SK-N-SH (cell line): ENCODE data around the gene C11orf98. TPM values are rescaled to one million over a fixed set of nuclear protein-coding genes. Genes with fewer than 3 reads are reported as not detected.

Source experiments
- CTCF ChIA-PET: fragments of 300-600, 350-600 bp; formaldehyde crosslinking; extraction: SDS; loops from one replicate; lab custom pipeline; 2021; lab: Yijun Ruan, JAX
- POLR2A ChIA-PET: fragments of 350-600 bp; sonication (Branson Sonifier 250); formaldehyde crosslinking; extraction: SDS; loops from one replicate; lab custom pipeline; 2020; ENCODE audit warnings: antibody characterized with exemption, inconsistent platforms; lab: Yijun Ruan, JAX
- DNase-seq: peaks from one replicate; pipeline ENCODE4 v3.0.0; 2012
- H2AFZ ChIP-seq: fragments of 200-600 bp; sonication (generic); 2 replicates; pipeline ENCODE4 v1.8.1; 2016; ENCODE audit warnings: antibody characterized with exemption, mild to moderate bottlenecking, low read depth
- H3F3A ChIP-seq: fragments of 200-600 bp; sonication (generic); replicated peaks from 2 replicates; pipeline ENCODE3; 2016; ENCODE audit warnings: antibody characterized with exemption, mild to moderate bottlenecking; ENCODE audit not compliant: insufficient read depth
- H3K27ac ChIP-seq, 2 experiments: fragments of 200-500 bp in 1 of 2; fragments of 200-600 bp in 1 of 2; sonication (Bioruptor generic) in 1 of 2; sonication (generic), shearing (Covaris generic) in 1 of 2; 2 replicates each; pipeline versions ENCODE4 v1.5.1 to v1.6.1; 2014 to 2016; ENCODE audit warnings: low read depth in 2 of 2, inconsistent platforms in 1 of 2, low read length in 1 of 2, mild to moderate bottlenecking in 1 of 2, mixed read lengths in 1 of 2
- H3K27me3 ChIP-seq: fragments of 200-600 bp; sonication (generic), shearing (Covaris generic); 2 replicates; pipeline ENCODE4 v1.6.1; 2016; ENCODE audit warnings: mixed run types; ENCODE audit not compliant: insufficient read depth
- H3K36me3 ChIP-seq, 2 experiments: fragments of 200-500 bp in 1 of 2; fragments of 200-600 bp in 1 of 2; sonication (Bioruptor generic) in 1 of 2; sonication (generic) in 1 of 2; replicated peaks in 1 of 2; 2 replicates each; pipeline versions ENCODE3 to v1.5.1; 2014 to 2016; ENCODE audit warnings: low read length in 1 of 2, mild to moderate bottlenecking in 1 of 2; ENCODE audit not compliant: insufficient read depth in 2 of 2, control insufficient read depth in 1 of 2
- H3K4me1 ChIP-seq, 2 experiments: fragments of 200-500 bp in 1 of 2; fragments of 200-600 bp in 1 of 2; sonication (Bioruptor generic) in 1 of 2; sonication (generic), shearing (Covaris generic) in 1 of 2; 2 replicates each; pipeline versions ENCODE4 v1.5.1 to v1.6.1; 2014 to 2016; ENCODE audit warnings: low read depth in 1 of 2, low read length in 1 of 2, mixed run types in 1 of 2; ENCODE audit not compliant: insufficient read depth in 2 of 2, control insufficient read depth in 1 of 2
- H3K4me2 ChIP-seq: fragments of 200-600 bp; sonication (generic), shearing (Covaris generic); 2 replicates; pipeline ENCODE4 v1.6.1; 2017; ENCODE audit warnings: mixed run types
- H3K4me3 ChIP-seq, 2 experiments: fragments of 200-500 bp in 1 of 2; fragments of 200-600 bp in 1 of 2; sonication (Bioruptor generic) in 1 of 2; sonication (generic), shearing (Covaris generic) in 1 of 2; 2 replicates each; pipeline versions ENCODE4 v1.5.1 to v1.8.1; 2014 to 2016; ENCODE audit warnings: low read depth in 2 of 2, inconsistent platforms in 1 of 2, low read length in 1 of 2, mild to moderate bottlenecking in 1 of 2, mixed read lengths in 1 of 2, moderate library complexity in 1 of 2
- H3K79me2 ChIP-seq: fragments of 200-600 bp; sonication (generic); 2 replicates; pipeline ENCODE4 v1.8.1; 2017; ENCODE audit warnings: mild to moderate bottlenecking; ENCODE audit not compliant: insufficient read depth
- H3K9ac ChIP-seq: fragments of 200-600 bp; sonication (generic); 2 replicates; pipeline ENCODE4 v1.6.1; 2017; ENCODE audit warnings: mixed run types
- H3K9me2 ChIP-seq: fragments of 200-600 bp; sonication (generic); 2 replicates; pipeline ENCODE4 v1.6.1; 2017; ENCODE audit warnings: mixed run types
- H3K9me3 ChIP-seq: fragments of 200-600 bp; sonication (generic); 2 replicates; pipeline ENCODE4 v1.6.1; 2017; ENCODE audit warnings: mixed run types, mild to moderate bottlenecking, moderate library complexity
- H4K20me1 ChIP-seq: fragments of 200-600 bp; sonication (generic); 2 replicates; pipeline ENCODE4 v1.6.1; 2017; ENCODE audit warnings: mild to moderate bottlenecking, mixed run types; ENCODE audit not compliant: insufficient read depth
- CHD2 ChIP-seq: fragments of 150-350 bp; IDR thresholded peaks from 2 replicates; pipeline ENCODE4 v1.6.1; 2018; ENCODE audit warnings: low read length; ENCODE audit not compliant: partially characterized antibody
- CTCF ChIP-seq: fragments of 200-600 bp; sonication (generic); IDR thresholded peaks from 2 replicates; pipeline ENCODE4 v1.6.1; 2017; ENCODE audit warnings: antibody characterized with exemption, mild to moderate bottlenecking, moderate library complexity
- ELF1 ChIP-seq: IDR thresholded peaks from 2 replicates; pipeline ENCODE4 v1.4.0; 2012
- EP300 ChIP-seq, 2 experiments: IDR thresholded peaks; 2 replicates each; pipeline versions ENCODE4 v1.4.0 to v1.6.1; 2012; ENCODE audit warnings: borderline replicate concordance in 1 of 2, low read depth in 1 of 2, low read length in 1 of 2
- FOSL2 ChIP-seq: IDR thresholded peaks from 2 replicates; pipeline ENCODE4 v1.4.0; 2012; ENCODE audit warnings: low read depth, mild to moderate bottlenecking, moderate library complexity, borderline replicate concordance
- GATA2 ChIP-seq: sonication (generic); formaldehyde crosslinking; IDR thresholded peaks from 2 replicates; pipeline ENCODE4 v1.5.0; 2020; ENCODE audit warnings: mild to moderate bottlenecking, missing genetic modification reagents
- MEF2A ChIP-seq: IDR thresholded peaks from 2 replicates; pipeline ENCODE4 v1.4.0; 2012; ENCODE audit warnings: low read depth, borderline replicate concordance
- MXI1 ChIP-seq: IDR thresholded peaks from 2 replicates; pipeline ENCODE4 v1.6.1; 2012; ENCODE audit warnings: mild to moderate bottlenecking, low read depth, low read length, improper control_type of control experiment
- NFIC ChIP-seq: IDR thresholded peaks from 2 replicates; pipeline ENCODE4 v1.4.0; 2012; ENCODE audit warnings: borderline replicate concordance
- NRF1 ChIP-seq: IDR thresholded peaks from 2 replicates; pipeline ENCODE4 v1.6.1; 2012; ENCODE audit warnings: low read depth, mild to moderate bottlenecking, low read length
- RCOR1 ChIP-seq: fragments of 150-350 bp; IDR thresholded peaks from 2 replicates; pipeline ENCODE4 v1.6.1; 2017; ENCODE audit warnings: antibody characterized with exemption, low read length
- RFX5 ChIP-seq: IDR thresholded peaks from 2 replicates; pipeline ENCODE4 v1.6.1; 2012; ENCODE audit warnings: mild to moderate bottlenecking, improper control_type of control experiment, low read length
- TCF12 ChIP-seq: IDR thresholded peaks from 2 replicates; pipeline ENCODE4 v1.4.0; 2012
- TEAD4 ChIP-seq: IDR thresholded peaks from 2 replicates; pipeline ENCODE4 v1.4.0; 2012; ENCODE audit warnings: mild to moderate bottlenecking, borderline replicate concordance; ENCODE audit not compliant: insufficient read depth
- USF2 ChIP-seq: fragments of 150-350 bp; IDR thresholded peaks from 2 replicates; pipeline ENCODE4 v1.6.1; 2017; ENCODE audit warnings: antibody characterized with exemption, low read length, low read depth, borderline replicate concordance
- YY1 ChIP-seq: IDR thresholded peaks from 2 replicates; pipeline ENCODE4 v1.4.0; 2012; ENCODE audit warnings: low read depth, mild to moderate bottlenecking
- WGBS: methylation state at CpG from one replicate; pipeline ENCODE4 v1.1.6; 2017; ENCODE audit warnings: low lambda C conversion rate; 5-methylcytosine and 5-hydroxymethylcytosine counted together
- polyA plus RNA-seq, 3 experiments: library from polyadenylated mRNA; depleted of rRNA; stranded (reverse); fragments of >200 nt; gene quantifications; 2 replicates each; pipeline ENCODE4 v1.2.3, GENCODE V29; 2012
- TF ChIP-seq, protein P1 (sequence below): IDR thresholded peaks from 2 replicates; pipeline ENCODE4 v1.4.0; 2012; ENCODE audit warnings: low read depth, borderline replicate concordance
- TF ChIP-seq, protein P2 (sequence below): IDR thresholded peaks from 2 replicates; pipeline ENCODE4 v1.4.0; 2012; ENCODE audit warnings: low read depth
- TF ChIP-seq, protein P3 (sequence below): IDR thresholded peaks from 2 replicates; pipeline ENCODE4; 2012
- TF ChIP-seq, protein P4 (sequence below): IDR thresholded peaks from 2 replicates; pipeline ENCODE4 v1.4.0; 2012; ENCODE audit warnings: low read depth, borderline replicate concordance

Gene C11orf98
- polyA plus RNA-seq, 1 of the 3 experiments (the other 2 are of a cell fraction), result 126 TPM

DNA sequence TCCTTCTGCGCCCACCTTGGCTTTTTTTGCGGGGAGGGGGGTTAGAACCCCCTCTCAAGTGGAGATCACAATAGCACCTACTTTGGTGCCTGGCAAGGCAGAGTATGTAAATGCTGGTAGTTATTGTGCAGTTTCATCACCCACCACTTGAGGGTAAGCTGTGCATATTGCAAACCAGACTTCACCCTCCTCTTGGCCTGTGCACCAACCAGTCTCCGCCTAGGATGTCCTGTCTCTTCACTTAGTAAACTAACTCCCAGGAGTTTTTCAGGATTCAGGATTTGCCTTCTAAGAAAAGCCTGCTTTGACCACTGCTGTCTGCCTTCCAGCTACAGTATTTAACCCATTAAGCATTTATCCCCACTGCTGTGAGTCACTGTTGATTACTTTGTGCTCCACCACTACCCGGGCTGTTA, 15.8 kb upstream of the C11orf98 start (continued):
- TF ChIP-seq, protein P1, sequence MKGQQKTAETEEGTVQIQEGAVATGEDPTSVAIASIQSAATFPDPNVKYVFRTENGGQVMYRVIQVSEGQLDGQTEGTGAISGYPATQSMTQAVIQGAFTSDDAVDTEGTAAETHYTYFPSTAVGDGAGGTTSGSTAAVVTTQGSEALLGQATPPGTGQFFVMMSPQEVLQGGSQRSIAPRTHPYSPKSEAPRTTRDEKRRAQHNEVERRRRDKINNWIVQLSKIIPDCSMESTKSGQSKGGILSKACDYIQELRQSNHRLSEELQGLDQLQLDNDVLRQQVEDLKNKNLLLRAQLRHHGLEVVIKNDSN, result no peak
- no peak for TF ChIP-seq YY1
- no peak for TF ChIP-seq FOSL2
- no peak for TF ChIP-seq ELF1
- TF ChIP-seq, protein P2, sequence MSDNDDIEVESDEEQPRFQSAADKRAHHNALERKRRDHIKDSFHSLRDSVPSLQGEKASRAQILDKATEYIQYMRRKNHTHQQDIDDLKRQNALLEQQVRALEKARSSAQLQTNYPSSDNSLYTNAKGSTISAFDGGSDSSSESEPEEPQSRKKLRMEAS, result no peak
- no peak for TF ChIP-seq MXI1
- TF ChIP-seq EP300 (IDR thresholded peaks at IDR 0.05; ENCODE audit: borderline replicate concordance in 1 of 2, low read depth in 1 of 2, low read length in 1 of 2), result no peak
- no peak for TF ChIP-seq RCOR1
- TF ChIP-seq CHD2, result no peak
- TF ChIP-seq CTCF, result peak; percentile 64
- no peak for TF ChIP-seq GATA2 (CRISPR knock-in tag)

- 13% methylated on average over 42 of the region's 55 CpGs for WGBS
- no peaks in the 10 kb centered on the region for H3K27me3 ChIP-seq
- H3K36me3 ChIP-seq, result peaks cover 19 to 23% of the 10 kb centered on the region in 2 experiments
- no peaks in the 10 kb centered on the region for H3K9me2 ChIP-seq
- H3K4me3 ChIP-seq, result peak within 1 kb of the TSS; percentile 79 to 98
- H3K4me1 ChIP-seq, result peaks cover 11 to 15% of the 10 kb centered on the region in 2 experiments; a peak in 3 of 4 replicates
- H3K4me2 ChIP-seq, result peak within 1 kb of the TSS; percentile 96
- peaks cover 38% of the 10 kb centered on the region for H3F3A ChIP-seq
- H3K27ac ChIP-seq, result peak within 1 kb of the TSS; percentile 70 to 77; a peak in 3 of 4 replicates
- H2AFZ ChIP-seq, result peak within 1 kb of the TSS; percentile 82
- CTCF ChIA-PET, result interaction anchor here (1.6 to 3.7 kb wide), 4 partner anchors 9 to 91 kb away, joined by 3 to 31 read pairs (median 12); partner anchors contain the start of gene TAF6L
- no peaks in the 10 kb centered on the region for H4K20me1 ChIP-seq
- H3K9me3 ChIP-seq, result no peaks in the 10 kb centered on the region
- H3K9ac ChIP-seq, result peak within 1 kb of the TSS; percentile 96
- peaks cover 49% of the 10 kb centered on the region for H3K79me2 ChIP-seq
- POLR2A ChIA-PET, result interaction anchor here (1.3 to 2.0 kb wide), 2 partner anchors 14 to 162 kb away, joined by 9 read pairs; partner anchors contain the start of genes C11orf98 and CSKMT
- DNase-seq, result peak; percentile 93
- peak; percentile 90 for TF ChIP-seq USF2
- TF ChIP-seq, protein P1, result peak; percentile 99
- TF ChIP-seq, protein P3, sequence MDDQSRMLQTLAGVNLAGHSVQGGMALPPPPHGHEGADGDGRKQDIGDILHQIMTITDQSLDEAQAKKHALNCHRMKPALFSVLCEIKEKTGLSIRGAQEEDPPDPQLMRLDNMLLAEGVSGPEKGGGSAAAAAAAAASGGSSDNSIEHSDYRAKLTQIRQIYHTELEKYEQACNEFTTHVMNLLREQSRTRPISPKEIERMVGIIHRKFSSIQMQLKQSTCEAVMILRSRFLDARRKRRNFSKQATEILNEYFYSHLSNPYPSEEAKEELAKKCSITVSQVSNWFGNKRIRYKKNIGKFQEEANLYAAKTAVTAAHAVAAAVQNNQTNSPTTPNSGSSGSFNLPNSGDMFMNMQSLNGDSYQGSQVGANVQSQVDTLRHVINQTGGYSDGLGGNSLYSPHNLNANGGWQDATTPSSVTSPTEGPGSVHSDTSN, result peak; percentile 17; the same call in 1 of the 2 replicates
- TF ChIP-seq, protein P2, result peak; percentile 90
- TF ChIP-seq MEF2A, result no peak
- TF ChIP-seq NFIC, result peak; percentile 60
- TF ChIP-seq NRF1, result no peak
- TF ChIP-seq EP300 (IDR thresholded peaks at IDR 0.05; ENCODE audit: borderline replicate concordance in 1 of 2, low read depth in 1 of 2, low read length in 1 of 2), result peak in 1 of 2 experiments; percentile 15; a peak in 2 of 4 replicates
- TF ChIP-seq TEAD4, result no peak
- no peak for TF ChIP-seq RFX5
- TF ChIP-seq, protein P4, sequence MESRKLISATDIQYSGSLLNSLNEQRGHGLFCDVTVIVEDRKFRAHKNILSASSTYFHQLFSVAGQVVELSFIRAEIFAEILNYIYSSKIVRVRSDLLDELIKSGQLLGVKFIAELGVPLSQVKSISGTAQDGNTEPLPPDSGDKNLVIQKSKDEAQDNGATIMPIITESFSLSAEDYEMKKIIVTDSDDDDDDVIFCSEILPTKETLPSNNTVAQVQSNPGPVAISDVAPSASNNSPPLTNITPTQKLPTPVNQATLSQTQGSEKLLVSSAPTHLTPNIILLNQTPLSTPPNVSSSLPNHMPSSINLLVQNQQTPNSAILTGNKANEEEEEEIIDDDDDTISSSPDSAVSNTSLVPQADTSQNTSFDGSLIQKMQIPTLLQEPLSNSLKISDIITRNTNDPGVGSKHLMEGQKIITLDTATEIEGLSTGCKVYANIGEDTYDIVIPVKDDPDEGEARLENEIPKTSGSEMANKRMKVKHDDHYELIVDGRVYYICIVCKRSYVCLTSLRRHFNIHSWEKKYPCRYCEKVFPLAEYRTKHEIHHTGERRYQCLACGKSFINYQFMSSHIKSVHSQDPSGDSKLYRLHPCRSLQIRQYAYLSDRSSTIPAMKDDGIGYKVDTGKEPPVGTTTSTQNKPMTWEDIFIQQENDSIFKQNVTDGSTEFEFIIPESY, result peak; percentile 87; the same call in 1 of the 2 replicates
- peak; percentile 75 for TF ChIP-seq CHD2
- peak; percentile 21; the same call in 1 of the 2 replicates for TF ChIP-seq TCF12
These were observed 14.0 kb upstream of the C11orf98 start, which contains the start of gene UBXN1 for GRCh38 chr11:62678770-62679696. Gene UBXN1, minus strand, starts transcription at chr11:62679073. Its CDS starts 150 bp downstream, at chr11:62678923.
